Measurements from ENCODE around the gene PITPNC1. TPM values are rescaled to one million over a fixed set of nuclear protein-coding genes. Genes with fewer than 3 reads are reported as not detected.

Gene PITPNC1
- total and polyA plus RNA-seq, 4 donors: 8.0 to 21.1 (median 15.2) TPM

GRCh38 chr17:67633751-67634211 is 256.7 kb downstream of the PITPNC1 start:
- peaks cover 0 to 10% (median 6%) of the 10 kb centered on the region in 5 donors for H3K4me1 ChIP-seq (ENCODE audit: control insufficient read depth in 5 of 5, insufficient read depth in 5 of 5, low read length in 5 of 5)
- no peaks in the 10 kb centered on the region for H3K9me3 ChIP-seq (ENCODE audit: control insufficient read depth in 4 of 4, insufficient read depth in 3 of 4, low read length in 3 of 4)
- peaks cover 0 to 7% (median under 1%) of the 10 kb centered on the region in 4 donors for H3K36me3 ChIP-seq (ENCODE audit: control insufficient read depth in 4 of 4, insufficient read depth in 4 of 4, low read length in 4 of 4)
- ATAC-seq (ENCODE audit: insufficient read depth, low FRiP score): no peak
- H3K4me3 ChIP-seq: no peak overlapping the region
- 71 to 86% methylated on average over 10 of the region's 10 CpGs for WGBS, 2 donors
- no peak overlapping the region for H3K9ac ChIP-seq (ENCODE audit: insufficient read depth in 1 of 2, low read length in 2 of 2)
- DNase-seq: no peak
- H3K27ac ChIP-seq (ENCODE audit: low read depth in 1 of 2, low read length in 1 of 2): peak overlapping the region in 1 of 2 donors; percentile 67
- TF ChIP-seq CTCF (IDR thresholded peaks at IDR 0.05; ENCODE audit: control extremely low read depth, extremely low read depth): no peak
- H3K27me3 ChIP-seq (ENCODE audit: control insufficient read depth in 3 of 3, insufficient read depth in 3 of 3, low read length in 2 of 3): no peaks in the 10 kb centered on the region

GRCh38 chr17:67635681-67636080 is 258.6 kb downstream of the PITPNC1 start:
- no peak overlapping the region for H3K9ac ChIP-seq (ENCODE audit: insufficient read depth in 1 of 2, low read length in 2 of 2)
- H3K9me3 ChIP-seq (ENCODE audit: control insufficient read depth in 4 of 4, insufficient read depth in 3 of 4, low read length in 3 of 4): no peaks in the 10 kb centered on the region
- no peak overlapping the region for H3K4me3 ChIP-seq
- DNase-seq (peak; percentile 30 to 56 (median 47)), ATAC-seq (ENCODE audit: insufficient read depth, low FRiP score) (no peak)
- TF ChIP-seq CTCF (IDR thresholded peaks at IDR 0.05; ENCODE audit: control extremely low read depth, extremely low read depth): no peak
- peaks cover 0 to 7% (median under 1%) of the 10 kb centered on the region in 4 donors for H3K36me3 ChIP-seq (ENCODE audit: control insufficient read depth in 4 of 4, insufficient read depth in 4 of 4, low read length in 4 of 4)
- 78 to 86% methylated on average over 7 of the region's 7 CpGs for WGBS, 2 donors
- H3K27ac ChIP-seq (ENCODE audit: low read depth in 1 of 2, low read length in 1 of 2): no peak overlapping the region
- no peaks in the 10 kb centered on the region for H3K27me3 ChIP-seq (ENCODE audit: control insufficient read depth in 3 of 3, insufficient read depth in 3 of 3, low read length in 2 of 3)
- peaks cover 0 to 22% (median 4%) of the 10 kb centered on the region in 5 donors for H3K4me1 ChIP-seq (ENCODE audit: control insufficient read depth in 5 of 5, insufficient read depth in 5 of 5, low read length in 5 of 5)

- H3K9me3 ChIP-seq (ENCODE audit: control insufficient read depth in 4 of 4, insufficient read depth in 3 of 4, low read length in 3 of 4): no peaks in the 10 kb centered on the region
- no peak overlapping the region for H3K27ac ChIP-seq (ENCODE audit: low read depth in 1 of 2, low read length in 1 of 2)
- no peak for TF ChIP-seq CTCF (IDR thresholded peaks at IDR 0.05; ENCODE audit: control extremely low read depth, extremely low read depth)
- H3K27me3 ChIP-seq (ENCODE audit: control insufficient read depth in 3 of 3, insufficient read depth in 3 of 3, low read length in 2 of 3): no peaks in the 10 kb centered on the region
- H3K4me3 ChIP-seq: no peak overlapping the region
- DNase-seq: no peak
- ATAC-seq (ENCODE audit: insufficient read depth, low FRiP score): no peak
- peaks cover 0 to 22% (median 4%) of the 10 kb centered on the region in 5 donors for H3K4me1 ChIP-seq (ENCODE audit: control insufficient read depth in 5 of 5, insufficient read depth in 5 of 5, low read length in 5 of 5)
- no peak overlapping the region for H3K9ac ChIP-seq (ENCODE audit: insufficient read depth in 1 of 2, low read length in 2 of 2)
- 93 to 98% methylated on average over 8 of the region's 8 CpGs for WGBS, 2 donors
- peaks cover 0 to 7% (median under 1%) of the 10 kb centered on the region in 4 donors for H3K36me3 ChIP-seq (ENCODE audit: control insufficient read depth in 4 of 4, insufficient read depth in 4 of 4, low read length in 4 of 4)
These were observed 259.2 kb downstream of the PITPNC1 start for GRCh38 chr17:67636312-67636711.

All from lung (tissue), 12 donors.